Thymus (tissue), 11 donors: ENCODE results near the gene BGLAP. TPM values are rescaled to one million over a fixed set of nuclear protein-coding genes. Genes with fewer than 3 reads are reported as not detected.

Experiments
- DNase-seq, 9 donors: peaks; one replicate each; pipeline ENCODE4 v3.0.0-alpha.2; 2013; ENCODE audit warnings: low spot score in 9 of 9, low read depth in 6 of 9, missing footprints in 1 of 9
- H3K27ac ChIP-seq, 2 donors: one replicate each; pipeline ENCODE4 v1.5.1; 2013; ENCODE audit warnings: control low read depth in 1 of 2, low read depth in 1 of 2, low read length in 1 of 2, mild to moderate bottlenecking in 1 of 2, moderate library complexity in 1 of 2
- H3K27me3 ChIP-seq, 2 donors: one replicate each; pipeline ENCODE4 v1.5.1; 2013; ENCODE audit warnings: low read length in 1 of 2; ENCODE audit not compliant: control insufficient read depth in 2 of 2, insufficient read depth in 1 of 2
- H3K36me3 ChIP-seq, 2 donors: one replicate each; pipeline ENCODE4 v1.5.1; 2013; ENCODE audit warnings: low read length in 1 of 2, mild to moderate bottlenecking in 1 of 2, moderate library complexity in 1 of 2; ENCODE audit not compliant: control insufficient read depth in 2 of 2, insufficient read depth in 2 of 2
- H3K4me1 ChIP-seq, 2 donors: one replicate each; pipeline ENCODE4 v1.5.1; 2013; ENCODE audit warnings: low read length in 2 of 2; ENCODE audit not compliant: control insufficient read depth in 2 of 2, insufficient read depth in 2 of 2
- H3K4me3 ChIP-seq, 2 donors: one replicate each; pipeline ENCODE4 v1.5.1; 2013; ENCODE audit warnings: low read length in 2 of 2, control low read depth in 1 of 2, mild to moderate bottlenecking in 1 of 2
- H3K9me3 ChIP-seq, 2 donors: one replicate each; pipeline ENCODE4 v1.5.1; 2013; ENCODE audit warnings: low read length in 1 of 2, mild to moderate bottlenecking in 1 of 2; ENCODE audit not compliant: control insufficient read depth in 2 of 2, insufficient read depth in 1 of 2
- WGBS: extraction: QIAGEN DNeasy Blood & Tissue Kit; methylation state at CpG from one replicate; pipeline ENCODE4 v1.1.7; 2013; 5-methylcytosine and 5-hydroxymethylcytosine counted together
- polyA plus RNA-seq: library from polyadenylated mRNA; stranded (reverse); fragments of 200-250 nt; gene quantifications from one replicate; pipeline ENCODE4 v1.2.3, GENCODE V29; 2013
- total RNA-seq: library from RNA; stranded (reverse); fragments of 120-200 nt; gene quantifications from one replicate; pipeline ENCODE4 v1.2.4, GENCODE V29; 2013
- donor health status: healthy.

BGLAP gene
- total and polyA plus RNA-seq, 2 donors, result 0.66 to 4.3 TPM

GRCh38 chr1:156259805-156260204, 17.8 kb downstream of the BGLAP start:
- peaks cover 82 to 86% of the 10 kb centered on the region in 2 donors for H3K36me3 ChIP-seq
- no peak for DNase-seq
- WGBS, result 96% methylated on average over 3 of the region's 3 CpGs

DNA sequence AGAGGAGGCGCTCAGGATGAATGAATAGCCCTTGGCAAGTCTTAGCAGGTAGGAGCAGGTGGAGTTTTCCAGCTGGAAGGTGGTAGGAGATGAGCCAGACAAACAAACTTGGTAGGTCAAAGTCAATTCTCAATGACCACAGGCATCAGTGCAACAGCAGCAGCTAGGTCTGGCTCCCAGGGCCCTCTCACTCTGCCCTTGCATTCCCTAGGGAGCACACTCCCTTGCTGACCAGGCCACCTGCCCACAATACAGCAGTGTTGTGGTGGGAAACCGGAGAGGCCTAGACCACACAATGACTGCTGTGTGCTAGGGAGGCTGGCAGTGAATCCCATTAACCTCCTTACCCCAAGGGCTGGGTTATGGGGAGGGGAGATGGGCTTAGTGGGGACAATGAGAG, 18.9 kb downstream of the BGLAP start:
- WGBS, result 94% methylated on average over 2 of the region's 2 CpGs
- peaks cover 0 to 6% of the 10 kb centered on the region in 2 donors for H3K4me1 ChIP-seq
- peaks cover 87 to 90% of the 10 kb centered on the region in 2 donors for H3K36me3 ChIP-seq
- H3K27me3 ChIP-seq, result no peaks in the 10 kb centered on the region
- H3K27ac ChIP-seq, result no peak overlapping the region
- H3K4me3 ChIP-seq, result no peak overlapping the region
- DNase-seq, result no peak
- H3K9me3 ChIP-seq, result peaks cover 0 to 4% of the 10 kb centered on the region in 2 donors

More at GRCh38 chr1:156259805-156260204, 17.8 kb downstream of the BGLAP start:
- peaks cover 0 to 6% of the 10 kb centered on the region in 2 donors for H3K4me1 ChIP-seq
- H3K4me3 ChIP-seq, result no peak overlapping the region
- H3K27ac ChIP-seq, result no peak overlapping the region
- no peaks in the 10 kb centered on the region for H3K9me3 ChIP-seq
- H3K27me3 ChIP-seq, result no peaks in the 10 kb centered on the region

DNA sequence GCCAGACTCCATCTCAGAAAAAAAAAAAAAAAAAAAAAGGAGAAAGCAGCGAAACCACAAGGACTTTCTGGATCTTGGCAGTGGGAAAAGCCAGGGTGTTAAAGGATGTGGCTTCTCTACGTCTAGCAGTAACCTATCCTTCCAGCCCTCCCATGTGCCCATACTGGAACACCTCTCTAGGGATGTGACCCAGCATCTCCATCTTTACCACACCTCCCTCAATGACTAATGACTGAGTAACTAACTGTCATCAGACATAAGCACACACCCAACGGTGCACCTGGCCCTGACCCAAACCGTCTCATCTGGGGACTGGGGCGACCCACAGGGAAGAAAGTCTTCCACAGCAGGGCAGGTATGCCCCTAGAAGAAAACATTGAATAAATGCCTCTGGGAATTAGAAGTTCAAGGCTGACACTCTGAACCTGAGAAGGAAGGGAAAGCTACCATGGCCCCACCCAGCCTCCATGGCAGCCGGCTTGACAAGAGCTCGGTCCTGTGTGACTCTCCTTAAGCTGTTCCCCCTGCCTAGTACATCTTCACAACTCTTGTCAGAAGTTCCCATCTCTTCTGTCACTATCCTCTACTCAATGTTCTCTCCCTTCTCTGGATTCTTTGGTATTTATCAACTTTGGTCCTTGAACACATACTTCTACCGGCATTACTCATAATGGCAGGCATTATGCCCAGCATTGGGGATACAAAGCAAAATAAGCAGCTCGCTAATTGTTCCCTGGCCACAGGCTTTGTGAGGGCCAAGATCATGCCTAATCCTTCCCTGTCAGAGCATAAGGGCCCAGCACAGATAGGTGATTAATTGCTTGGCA, 20.7 kb downstream of the BGLAP start:
- DNase-seq, result no peak
- Histone ChIP-seq H3K9me3 (peaks cover 0 to 4% of the 10 kb centered on the region in 2 donors), H3K4me3 (no peak overlapping the region), H3K36me3 (peaks cover 89 to 95% of the 10 kb centered on the region in 2 donors), H3K27ac (no peak overlapping the region), H3K27me3 (no peaks in the 10 kb centered on the region), H3K4me1 (peaks cover 0 to 4% of the 10 kb centered on the region in 2 donors)
- 99% methylated on average over 9 of the region's 9 CpGs for WGBS

DNA sequence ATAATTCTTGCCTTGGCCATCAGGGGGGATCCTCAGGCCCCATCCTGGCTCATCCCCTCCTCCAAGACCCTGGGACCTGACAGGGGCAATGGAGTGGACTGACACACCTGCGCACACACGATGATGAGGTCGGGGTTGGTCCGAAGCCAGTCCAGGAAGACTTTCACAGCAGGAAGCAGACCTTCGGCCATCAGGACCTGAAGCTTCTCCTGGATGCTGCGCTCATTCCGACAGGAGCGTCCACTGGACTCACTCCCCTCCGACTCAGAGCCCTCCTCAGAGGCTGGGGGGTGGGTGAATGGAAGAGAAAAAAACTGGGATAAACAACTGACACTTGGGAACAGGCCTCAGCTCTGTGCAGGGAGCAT, 21.3 kb downstream of the BGLAP start:
- H3K4me3 ChIP-seq, result no peak overlapping the region
- 98% methylated on average over 9 of the region's 9 CpGs for WGBS
- H3K4me1 ChIP-seq, result no peaks in the 10 kb centered on the region
- H3K36me3 ChIP-seq, result peaks cover 89 to 95% of the 10 kb centered on the region in 2 donors
- H3K9me3 ChIP-seq, result peaks cover 0 to 4% of the 10 kb centered on the region in 2 donors
- DNase-seq, result no peak
- H3K27me3 ChIP-seq, result no peaks in the 10 kb centered on the region
- H3K27ac ChIP-seq, result no peak overlapping the region

DNA sequence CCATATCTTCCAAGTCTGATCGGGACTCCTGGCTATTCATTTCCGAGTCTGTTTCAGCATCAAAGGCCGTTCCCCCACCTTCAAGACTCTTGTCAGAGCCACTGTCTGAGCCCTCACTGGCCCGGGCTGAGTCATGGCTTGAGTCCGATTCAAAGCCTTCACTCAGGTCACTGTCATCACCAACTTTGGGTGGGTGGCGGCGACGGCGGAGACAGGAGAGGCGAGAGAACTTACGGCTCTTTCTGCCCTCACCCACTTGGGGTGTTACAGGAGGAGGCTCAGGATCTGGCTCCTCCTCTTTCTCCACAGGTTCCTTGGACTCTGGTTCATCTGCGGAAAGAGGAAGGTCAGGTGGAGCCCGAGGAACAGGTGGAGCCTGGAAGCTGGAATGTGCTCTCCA, 24.1 kb downstream of the BGLAP start:
- peaks cover 83 to 85% of the 10 kb centered on the region in 2 donors for H3K36me3 ChIP-seq
- H3K4me3 ChIP-seq, result no peak overlapping the region
- no peaks in the 10 kb centered on the region for H3K4me1 ChIP-seq
- no peak overlapping the region for H3K27ac ChIP-seq
- WGBS, result 98% methylated on average over 13 of the region's 13 CpGs
- peaks cover 0 to 4% of the 10 kb centered on the region in 2 donors for H3K9me3 ChIP-seq
- no peaks in the 10 kb centered on the region for H3K27me3 ChIP-seq
- DNase-seq, result no peak

DNA sequence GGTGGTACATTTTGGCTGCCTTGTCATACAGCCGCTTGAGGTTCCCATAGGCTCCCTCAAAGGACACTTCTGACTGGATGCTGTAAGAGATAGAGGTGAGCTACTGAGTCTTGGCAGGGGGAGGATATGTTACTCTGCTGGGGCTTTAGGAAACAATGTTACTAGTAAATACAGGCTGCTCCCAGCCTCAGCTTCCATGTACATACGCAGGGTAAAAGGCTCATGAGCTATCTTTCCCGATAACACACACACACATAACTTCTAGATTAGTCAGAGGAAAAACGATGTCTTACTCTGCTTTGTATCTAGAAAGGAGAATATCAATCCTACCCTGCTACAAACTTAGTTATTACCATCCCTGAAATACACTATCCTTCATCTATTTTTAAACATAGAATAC, 26.4 kb downstream of the BGLAP start:
- H3K36me3 ChIP-seq, result peaks cover 82 to 84% of the 10 kb centered on the region in 2 donors
- no peaks in the 10 kb centered on the region for H3K4me1 ChIP-seq
- H3K4me3 ChIP-seq, result no peak overlapping the region
- no peak for DNase-seq
- over 99% methylated on average over 4 of the region's 4 CpGs for WGBS
- peaks cover 0 to 4% of the 10 kb centered on the region in 2 donors for H3K9me3 ChIP-seq
- no peaks in the 10 kb centered on the region for H3K27me3 ChIP-seq
- no peak overlapping the region for H3K27ac ChIP-seq

DNA sequence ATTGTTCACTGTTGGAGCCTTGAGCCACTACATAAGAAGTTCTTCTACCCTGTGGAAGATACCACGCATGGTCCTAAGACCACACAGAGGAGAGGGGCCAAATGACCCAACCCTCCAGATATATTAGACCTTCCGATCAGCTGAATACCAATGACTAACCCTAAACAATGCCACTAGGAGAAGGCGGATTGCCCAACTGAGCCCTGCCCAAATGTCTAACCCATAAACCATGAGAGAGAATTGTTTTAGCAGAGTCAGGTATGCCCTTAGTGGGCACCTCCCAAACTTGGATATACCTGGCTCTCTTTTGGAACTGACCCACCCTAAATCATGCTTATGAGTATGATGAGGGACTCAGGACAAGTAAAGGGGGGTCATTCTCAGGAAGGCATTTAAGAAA, 28.3 kb downstream of the BGLAP start:
- Histone ChIP-seq H3K4me3 (no peak overlapping the region), H3K9me3 (peaks cover 0 to 4% of the 10 kb centered on the region in 2 donors), H3K36me3 (peaks cover 85 to 89% of the 10 kb centered on the region in 2 donors), H3K27me3 (no peaks in the 10 kb centered on the region), H3K4me1 (no peaks in the 10 kb centered on the region), H3K27ac (no peak overlapping the region)
- no peak for DNase-seq
- 96% methylated on average over 3 of the region's 3 CpGs for WGBS

- H3K4me1 ChIP-seq, result peaks cover 6 to 7% of the 10 kb centered on the region in 2 donors
- peaks cover 66 to 82% of the 10 kb centered on the region in 2 donors for H3K36me3 ChIP-seq
- no peaks in the 10 kb centered on the region for H3K9me3 ChIP-seq
- DNase-seq, result no peak
- H3K27me3 ChIP-seq, result no peaks in the 10 kb centered on the region
- H3K27ac ChIP-seq, result no peak overlapping the region
- H3K4me3 ChIP-seq, result no peak overlapping the region
Measured at GRCh38 chr1:156276532-156276931, 34.5 kb downstream of the BGLAP start.

GRCh38 chr1:156276966-156277381, 35.0 kb downstream of the BGLAP start:
- no peaks in the 10 kb centered on the region for H3K27me3 ChIP-seq
- no peak overlapping the region for H3K27ac ChIP-seq
- 97% methylated on average over 6 of the region's 6 CpGs for WGBS

More at GRCh38 chr1:156276966-156277381, 35.0 kb downstream of the BGLAP start:
- Histone ChIP-seq H3K4me1 (peaks cover 10 to 12% of the 10 kb centered on the region in 2 donors), H3K4me3 (no peak overlapping the region), H3K9me3 (no peaks in the 10 kb centered on the region), H3K36me3 (peaks cover 61 to 78% of the 10 kb centered on the region in 2 donors)
- no peak for DNase-seq
